Activated CD4-positive, alpha-beta T cell treated with anti-CD3 and anti-CD28 coated beads, Interleukin-2, amount 50 U/mL, for 4 hours (primary cell): ENCODE results near the gene GRWD1.

ENCODE experiments used
- DNase-seq, 2 experiments: peaks; one replicate each; pipeline ENCODE4 v3.0.0-alpha.2; 2020

The GRWD1 gene

DNA sequence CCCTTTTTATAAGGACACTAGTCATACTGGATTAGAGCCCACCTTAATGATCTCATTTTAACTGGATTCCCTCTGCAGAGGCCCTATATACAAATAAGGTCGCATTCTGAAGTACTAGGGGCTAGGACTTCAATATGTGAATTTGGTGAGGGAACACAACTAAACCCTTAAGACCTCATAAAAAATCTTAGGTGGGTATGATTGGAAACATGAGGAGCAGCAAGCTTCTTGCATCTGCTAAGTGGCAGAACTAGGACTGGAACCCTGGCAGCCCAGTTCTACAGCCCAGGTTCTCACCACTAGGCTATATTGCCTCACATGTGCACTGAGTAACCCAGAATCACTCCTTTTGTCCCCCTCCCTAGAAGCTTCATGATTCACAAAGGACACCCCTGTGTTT, 17.1 kb upstream of the GRWD1 start:
- no peak for DNase-seq

DNA sequence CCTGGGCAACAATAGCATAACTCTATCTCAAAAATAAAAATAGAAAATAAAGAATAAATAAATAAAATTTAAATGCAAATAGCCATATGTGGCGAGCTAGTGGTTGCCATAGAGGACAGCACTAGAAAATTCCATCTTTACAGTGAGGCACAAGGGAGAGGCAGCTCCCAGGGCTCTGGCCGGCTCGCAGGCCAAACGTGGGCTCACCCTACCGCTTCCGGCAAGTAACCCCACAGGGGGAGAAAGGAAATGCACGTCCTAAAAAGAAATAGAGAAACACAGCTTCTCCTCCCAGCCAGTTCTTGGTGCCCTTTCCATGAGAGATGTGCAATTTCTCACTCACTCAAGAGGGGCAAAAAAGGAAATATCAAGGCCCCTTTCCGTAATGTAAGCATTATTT, 12.4 kb upstream of the GRWD1 start:
- no peak for DNase-seq

DNA sequence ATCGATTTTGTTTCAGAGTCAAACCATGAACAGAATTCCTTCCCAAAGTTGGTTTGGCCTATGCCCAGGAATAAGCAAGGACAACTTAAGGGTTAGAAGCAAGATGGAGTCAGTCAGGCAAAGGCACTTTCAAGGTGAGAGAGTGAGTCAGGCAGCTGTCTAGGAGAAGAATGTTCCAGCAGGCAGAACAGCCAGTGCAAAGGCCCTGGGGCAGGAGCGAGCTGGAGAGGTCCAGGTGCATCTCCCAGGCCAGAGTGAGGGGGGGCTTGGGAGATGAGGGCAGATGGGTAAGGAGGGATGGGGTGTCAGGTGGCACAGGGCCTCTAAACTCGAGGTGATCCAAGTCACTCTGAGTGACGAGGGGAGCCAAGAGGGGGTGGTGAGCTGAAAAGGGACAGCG, 9.2 kb upstream of the GRWD1 start:
- no peak for DNase-seq

DNA sequence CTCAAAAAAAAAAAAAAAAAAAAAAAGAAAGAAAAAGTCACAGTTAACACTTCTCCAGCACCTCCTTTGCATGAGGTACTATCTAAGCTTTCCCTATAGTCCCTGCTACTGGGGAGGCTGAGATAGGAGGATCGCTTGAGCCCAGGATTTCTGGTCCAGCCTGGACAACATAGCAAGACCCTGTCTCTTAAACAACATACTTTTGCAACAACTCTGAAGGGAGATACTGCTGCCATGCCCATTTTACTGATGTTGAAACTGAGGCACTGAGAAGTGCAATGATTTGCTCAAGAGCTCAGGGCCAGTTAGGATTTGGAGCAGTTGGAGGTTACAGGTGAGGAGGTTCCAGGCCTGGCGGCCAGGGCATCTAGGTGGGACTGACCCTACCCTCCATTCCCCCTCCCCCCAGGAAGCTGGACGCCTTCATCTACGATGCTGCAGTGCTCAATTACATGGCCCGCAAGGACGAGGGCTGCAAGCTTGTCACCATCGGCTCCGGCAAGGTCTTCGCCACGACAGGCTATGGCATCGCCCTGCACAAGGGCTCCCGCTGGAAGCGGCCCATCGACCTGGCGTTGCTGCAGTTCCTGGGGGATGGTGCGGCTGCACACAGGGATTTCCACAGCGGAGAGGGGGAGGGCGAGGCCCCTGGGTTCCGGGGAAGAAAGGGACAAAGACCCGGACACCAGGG, 4.3 kb upstream of the GRWD1 start:
- DNase-seq = no peak

DNA sequence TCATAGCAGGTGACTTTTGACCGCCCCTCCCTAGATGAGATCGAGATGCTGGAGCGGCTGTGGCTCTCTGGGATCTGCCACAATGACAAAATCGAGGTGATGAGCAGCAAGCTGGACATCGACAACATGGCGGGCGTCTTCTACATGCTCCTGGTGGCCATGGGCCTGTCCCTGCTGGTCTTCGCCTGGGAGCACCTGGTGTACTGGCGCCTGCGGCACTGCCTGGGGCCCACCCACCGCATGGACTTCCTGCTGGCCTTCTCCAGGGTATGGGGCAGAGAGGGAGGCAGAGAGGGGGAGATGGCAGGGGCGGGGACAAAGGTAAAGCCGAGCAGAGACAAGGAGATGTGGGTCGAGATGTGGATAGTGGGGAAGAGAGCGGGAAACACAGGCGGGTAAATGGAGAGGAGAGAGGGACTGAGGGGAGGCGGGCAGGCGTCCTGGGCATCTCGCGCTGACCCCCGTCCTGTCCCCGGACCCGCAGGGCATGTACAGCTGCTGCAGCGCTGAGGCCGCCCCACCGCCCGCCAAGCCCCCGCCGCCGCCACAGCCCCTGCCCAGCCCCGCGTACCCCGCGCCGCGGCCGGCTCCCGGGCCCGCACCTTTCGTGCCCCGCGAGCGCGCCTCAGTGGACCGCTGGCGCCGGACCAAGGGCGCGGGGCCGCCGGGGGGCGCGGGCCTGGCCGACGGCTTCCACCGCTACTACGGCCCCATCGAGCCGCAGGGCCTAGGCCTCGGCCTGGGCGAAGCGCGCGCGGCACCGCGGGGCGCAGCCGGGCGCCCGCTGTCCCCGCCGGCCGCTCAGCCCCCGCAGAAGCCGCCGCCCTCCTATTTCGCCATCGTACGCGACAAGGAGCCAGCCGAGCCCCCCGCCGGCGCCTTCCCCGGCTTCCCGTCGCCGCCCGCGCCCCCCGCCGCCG, 3.4 kb upstream of the GRWD1 start:
- no peak for DNase-seq

DNA sequence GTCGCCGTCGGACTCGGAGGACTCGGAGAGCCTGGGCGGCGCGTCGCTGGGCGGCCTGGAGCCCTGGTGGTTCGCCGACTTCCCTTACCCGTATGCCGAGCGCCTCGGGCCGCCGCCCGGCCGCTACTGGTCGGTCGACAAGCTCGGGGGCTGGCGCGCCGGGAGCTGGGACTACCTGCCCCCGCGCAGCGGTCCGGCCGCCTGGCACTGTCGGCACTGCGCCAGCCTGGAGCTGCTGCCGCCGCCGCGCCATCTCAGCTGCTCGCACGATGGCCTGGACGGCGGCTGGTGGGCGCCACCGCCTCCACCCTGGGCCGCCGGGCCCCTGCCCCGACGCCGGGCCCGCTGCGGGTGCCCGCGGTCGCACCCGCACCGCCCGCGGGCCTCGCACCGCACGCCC, 2.5 kb upstream of the GRWD1 start:
- DNase-seq = no peak

DNA sequence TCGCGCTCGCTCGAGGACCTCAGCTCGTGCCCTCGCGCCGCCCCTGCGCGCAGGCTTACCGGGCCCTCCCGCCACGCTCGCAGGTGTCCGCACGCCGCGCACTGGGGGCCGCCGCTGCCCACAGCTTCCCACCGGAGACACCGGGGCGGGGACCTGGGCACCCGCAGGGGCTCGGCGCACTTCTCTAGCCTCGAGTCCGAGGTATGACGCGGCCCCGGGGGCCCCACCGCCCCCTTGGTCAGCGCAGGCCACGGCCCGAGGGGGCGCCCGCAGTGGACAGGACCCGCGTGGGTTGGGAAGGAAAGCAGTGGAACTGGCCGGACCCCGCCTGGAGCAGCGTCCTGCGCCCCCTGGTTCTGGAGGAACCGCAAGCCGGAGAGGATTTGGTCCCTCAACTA, 2.1 kb upstream of the GRWD1 start:
- DNase-seq = no peak

DNA sequence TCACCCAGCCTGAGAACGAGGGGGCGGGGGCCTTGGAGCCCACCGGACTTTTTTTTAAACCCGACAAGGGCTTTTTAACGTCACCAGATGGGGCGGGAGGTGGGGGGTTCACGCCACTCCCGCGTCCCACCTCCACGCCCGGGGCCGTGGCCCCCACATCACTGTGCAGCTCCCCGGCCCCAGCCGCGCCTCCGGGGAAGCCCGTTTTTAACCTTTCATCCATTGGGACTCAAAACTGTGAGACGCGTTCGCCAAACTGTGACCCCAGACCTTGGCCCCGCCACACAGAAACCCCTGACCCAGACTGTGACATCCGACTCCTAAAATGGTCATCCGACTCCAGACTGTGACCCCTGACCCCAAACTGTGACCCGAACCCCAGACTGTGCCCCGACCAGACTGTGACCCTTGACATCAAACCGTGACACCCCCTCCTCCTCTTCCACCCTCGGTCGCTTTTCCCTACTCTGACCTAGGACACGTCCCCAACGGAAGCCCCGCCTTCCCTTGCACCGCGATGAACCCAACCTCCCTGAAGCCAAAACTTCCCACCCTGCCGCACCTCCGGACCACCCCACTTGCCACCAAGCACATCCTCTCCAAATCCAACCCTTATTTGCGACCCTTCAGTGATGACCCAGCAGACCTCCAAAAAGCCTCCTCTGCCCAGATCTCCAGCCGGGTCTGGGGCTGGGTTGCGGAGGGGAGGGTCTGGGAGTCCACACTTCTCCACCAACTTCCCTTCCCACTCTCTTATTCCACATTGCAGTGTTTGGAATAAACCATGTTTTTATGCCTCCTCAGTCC, 1.5 kb upstream of the GRWD1 start:
- DNase-seq = no peak

DNA sequence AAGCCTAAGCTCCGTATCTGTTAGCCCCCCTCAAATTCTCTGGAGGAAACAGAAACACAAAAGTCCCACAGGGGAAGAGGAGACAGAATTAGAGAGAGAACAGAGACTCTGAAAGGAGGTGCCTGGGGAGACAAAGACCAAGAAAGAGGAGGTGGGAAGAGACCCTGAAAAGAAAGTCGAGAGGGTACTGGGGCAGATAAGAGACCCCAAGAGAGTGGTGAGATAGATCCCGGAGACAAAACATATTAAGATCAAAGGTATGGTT, 915 bp upstream of the GRWD1 start:
- DNase-seq = no peak

DNA sequence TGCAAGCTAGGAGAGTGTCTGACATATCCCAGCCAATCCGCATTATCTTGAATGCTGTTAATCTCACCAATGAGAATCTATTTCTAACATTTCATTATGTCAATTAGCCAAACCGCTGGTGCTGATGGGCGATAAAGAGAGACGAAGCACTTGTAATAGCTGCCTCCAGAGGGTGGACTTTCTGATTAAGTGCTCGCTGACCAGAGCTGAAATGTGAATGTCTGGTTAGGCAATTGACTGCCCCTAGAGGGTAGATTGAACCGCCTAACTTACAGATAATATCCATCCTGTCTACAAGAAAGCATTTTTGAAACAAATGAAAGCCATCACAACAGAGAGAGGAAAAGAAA, 552 bp upstream of the GRWD1 start:
- no peak for DNase-seq

DNA sequence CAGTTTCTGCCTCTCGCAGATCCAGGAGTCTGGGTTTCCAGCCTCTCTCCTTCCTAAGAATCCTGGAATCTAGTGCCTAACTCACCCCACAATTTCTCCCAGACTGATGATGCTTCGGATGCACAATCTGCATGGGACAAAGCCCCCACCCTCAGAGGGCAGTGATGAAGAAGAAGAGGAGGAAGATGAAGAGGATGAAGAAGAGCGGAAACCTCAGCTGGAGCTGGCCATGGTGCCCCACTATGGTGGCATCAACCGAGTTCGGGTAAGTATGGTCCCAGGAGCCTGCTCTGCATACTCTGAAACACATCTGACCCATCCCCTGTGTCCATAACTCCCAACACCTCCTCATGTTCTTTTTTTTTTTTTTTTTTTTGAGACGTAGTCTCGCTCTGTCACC, 796 bp downstream of the GRWD1 start:
- no peak for DNase-seq

DNA sequence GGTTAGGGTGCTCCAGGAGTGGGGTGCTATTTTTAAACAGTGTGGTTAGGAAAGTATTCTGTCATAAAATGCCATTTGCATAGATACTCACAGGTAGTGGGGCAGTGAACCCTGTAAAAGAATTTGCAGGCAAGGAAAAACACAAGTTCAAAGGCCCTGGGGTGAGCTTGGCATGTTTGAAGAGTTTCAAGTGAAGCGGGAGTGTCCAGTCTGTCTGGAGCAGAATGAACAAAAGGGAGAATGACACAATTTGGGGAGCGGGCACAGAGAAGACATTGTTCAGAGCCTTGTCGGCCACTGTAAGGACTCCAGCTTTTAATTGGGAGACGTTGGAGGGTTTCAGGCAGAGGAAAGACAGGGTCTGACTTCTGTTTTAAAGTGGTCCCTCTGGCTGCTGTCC, 2.8 kb downstream of the GRWD1 start:
- no peak for DNase-seq

DNA sequence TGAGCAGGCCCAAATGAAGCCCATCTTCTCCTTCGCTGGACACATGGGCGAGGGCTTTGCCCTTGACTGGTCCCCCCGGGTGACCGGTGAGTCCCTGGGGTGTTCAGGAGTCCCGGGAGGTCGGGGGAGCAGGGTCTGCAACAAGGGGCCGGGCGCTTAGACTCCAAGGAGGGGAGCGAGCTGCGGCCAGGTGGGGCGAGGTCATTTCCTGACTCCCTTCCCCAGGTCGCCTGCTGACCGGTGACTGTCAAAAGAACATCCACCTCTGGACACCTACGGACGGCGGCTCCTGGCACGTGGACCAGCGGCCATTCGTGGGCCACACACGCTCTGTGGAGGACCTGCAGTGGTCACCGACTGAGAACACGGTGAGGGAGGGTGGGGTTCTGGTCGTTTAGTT, 4.7 kb downstream of the GRWD1 start:
- no peak for DNase-seq

DNA sequence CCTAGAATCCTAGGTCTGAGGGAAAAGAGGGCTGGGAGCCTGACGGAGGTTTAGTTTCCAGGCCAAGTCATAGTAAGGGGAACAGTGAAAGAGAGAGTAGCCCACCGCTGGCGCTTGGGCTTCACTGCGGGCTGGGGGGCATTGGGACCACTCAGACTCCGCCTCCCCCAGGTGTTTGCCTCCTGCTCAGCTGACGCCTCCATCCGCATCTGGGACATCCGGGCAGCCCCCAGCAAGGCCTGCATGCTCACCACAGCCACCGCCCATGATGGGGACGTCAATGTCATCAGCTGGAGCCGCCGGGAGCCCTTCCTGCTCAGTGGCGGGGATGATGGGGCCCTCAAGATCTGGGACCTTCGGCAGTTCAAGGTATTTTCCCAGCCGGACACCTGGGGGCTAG, 5.1 kb downstream of the GRWD1 start:
- no peak for DNase-seq

DNA sequence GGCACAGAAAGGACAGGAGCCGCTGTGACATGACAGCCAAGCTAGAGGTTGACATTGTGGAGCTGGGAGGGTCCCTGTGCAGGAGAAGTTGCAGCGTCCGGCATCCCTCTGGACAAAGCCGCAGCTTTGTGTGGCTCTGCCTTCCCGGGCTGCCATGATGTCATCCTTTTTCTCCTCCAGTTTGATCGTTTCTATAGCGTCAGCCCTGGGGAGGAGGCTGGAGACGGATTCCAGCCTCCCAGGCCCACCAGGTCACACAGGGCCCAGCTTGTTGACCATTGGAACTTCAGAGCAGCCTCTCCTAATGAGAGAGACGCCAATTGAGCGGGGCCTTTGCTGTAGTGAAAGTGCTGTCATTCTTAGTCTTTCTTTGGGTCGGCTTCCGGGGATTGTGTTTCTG, 5.8 kb downstream of the GRWD1 start:
- no peak for DNase-seq

DNA sequence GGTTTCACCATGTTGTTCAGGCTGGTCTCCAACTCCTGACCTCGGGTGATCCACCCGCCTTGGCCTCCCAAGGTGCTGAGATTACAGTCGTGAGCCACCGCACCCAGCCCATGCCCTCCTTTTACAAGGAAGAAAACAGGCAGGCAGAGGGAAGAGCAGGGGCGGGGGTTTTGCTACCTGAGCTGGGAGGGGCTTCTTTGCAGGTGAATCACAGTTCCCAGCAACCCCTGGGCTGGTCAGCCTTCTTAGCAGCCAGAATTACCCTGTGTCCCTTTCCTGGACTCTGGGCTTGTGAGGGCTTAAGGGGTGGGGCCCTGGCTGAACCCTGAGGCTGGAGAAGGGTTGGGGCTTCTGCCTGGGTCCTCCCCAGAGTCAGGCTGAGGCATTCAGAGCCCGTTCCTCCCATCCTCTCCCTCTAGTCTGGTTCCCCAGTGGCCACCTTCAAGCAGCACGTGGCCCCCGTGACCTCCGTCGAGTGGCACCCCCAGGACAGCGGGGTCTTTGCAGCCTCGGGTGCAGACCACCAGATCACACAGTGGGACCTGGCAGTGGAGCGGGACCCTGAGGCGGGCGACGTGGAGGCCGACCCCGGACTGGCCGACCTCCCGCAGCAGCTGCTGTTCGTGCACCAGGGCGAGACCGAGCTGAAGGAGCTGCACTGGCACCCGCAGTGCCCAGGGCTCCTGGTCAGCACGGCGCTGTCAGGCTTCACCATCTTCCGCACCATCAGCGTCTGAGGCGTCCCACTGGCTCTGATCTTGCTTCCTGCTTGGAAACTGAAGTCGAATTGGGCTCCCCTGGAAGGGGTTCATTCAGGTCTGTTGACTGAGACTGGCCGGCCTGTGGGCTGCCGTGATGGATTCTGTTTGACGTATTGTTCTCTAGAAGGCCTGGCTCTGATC, 6.8 kb downstream of the GRWD1 start:
- DNase-seq = no peak

DNA sequence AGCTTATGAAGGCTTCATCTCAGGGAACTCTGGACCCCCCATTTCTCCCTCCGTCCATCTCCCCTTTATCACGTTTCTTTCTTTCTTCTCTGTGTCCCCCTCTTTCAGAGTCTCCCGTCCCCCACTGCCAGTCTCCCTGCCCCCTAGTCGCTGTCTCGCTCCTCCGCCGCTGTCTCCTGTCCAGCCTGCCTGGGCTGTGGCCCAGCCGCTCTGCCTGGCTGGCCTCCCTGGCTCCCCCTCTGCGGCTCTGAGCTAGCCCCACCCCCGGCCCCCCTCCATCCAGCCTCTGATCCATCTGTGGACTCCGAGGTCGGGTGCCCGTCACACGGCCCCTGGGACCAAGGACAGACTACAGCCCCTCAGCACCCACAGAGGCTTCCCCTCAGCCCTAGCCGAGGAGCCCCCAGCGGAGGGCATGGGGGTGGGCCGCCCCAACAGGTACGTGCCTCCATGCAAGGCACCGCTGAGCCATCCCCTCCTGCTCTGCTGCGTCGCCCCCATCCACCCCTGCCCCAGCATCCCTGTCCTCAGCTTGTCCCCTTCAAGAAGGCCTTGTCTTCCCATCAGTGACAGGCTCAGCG, 8.5 kb downstream of the GRWD1 start:
- no peak for DNase-seq

DNA sequence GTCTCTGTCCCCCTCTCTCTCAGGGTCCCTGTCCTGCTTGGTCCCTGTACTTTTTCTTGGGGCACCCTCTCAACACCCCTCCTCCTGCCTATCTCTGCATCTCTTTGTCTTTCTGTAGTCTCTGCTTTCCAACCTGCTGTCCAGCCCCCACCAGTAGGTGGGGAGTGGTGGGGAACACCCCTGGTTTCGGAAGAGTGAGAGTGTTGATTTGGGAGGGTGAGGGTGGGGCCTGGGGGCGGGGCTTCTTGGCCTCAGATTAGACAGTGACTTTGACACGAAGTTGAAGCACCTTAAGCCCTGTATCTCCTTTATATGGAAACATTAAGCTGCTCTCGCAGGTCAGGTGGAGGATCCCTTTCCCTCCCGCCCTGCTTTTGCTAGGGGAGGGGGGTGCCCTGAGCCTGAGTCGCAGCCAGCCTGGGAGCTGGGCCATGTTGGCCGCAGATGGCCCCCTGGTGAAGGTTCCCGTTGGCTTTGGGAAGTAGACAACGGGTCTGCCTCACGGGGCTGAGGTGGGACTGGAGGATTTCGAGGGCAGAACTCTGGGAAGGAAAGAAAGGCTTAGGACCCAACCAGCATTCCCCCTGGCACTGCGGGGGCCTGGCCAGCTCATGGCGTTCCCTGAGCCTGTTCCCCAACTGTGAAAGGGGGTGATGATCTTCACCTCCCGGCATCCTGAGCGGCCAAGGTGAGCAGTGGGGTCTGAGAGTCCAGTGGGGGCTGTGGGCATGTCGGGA, 9.6 kb downstream of the GRWD1 start, which contains the start of gene KCNJ14:
Gene KCNJ14 (plus strand): TSS at position 404 of the 737 bp plus-strand sequence. CDS start 6,151 bp downstream, outside the sequence.
- DNase-seq = no peak

DNA sequence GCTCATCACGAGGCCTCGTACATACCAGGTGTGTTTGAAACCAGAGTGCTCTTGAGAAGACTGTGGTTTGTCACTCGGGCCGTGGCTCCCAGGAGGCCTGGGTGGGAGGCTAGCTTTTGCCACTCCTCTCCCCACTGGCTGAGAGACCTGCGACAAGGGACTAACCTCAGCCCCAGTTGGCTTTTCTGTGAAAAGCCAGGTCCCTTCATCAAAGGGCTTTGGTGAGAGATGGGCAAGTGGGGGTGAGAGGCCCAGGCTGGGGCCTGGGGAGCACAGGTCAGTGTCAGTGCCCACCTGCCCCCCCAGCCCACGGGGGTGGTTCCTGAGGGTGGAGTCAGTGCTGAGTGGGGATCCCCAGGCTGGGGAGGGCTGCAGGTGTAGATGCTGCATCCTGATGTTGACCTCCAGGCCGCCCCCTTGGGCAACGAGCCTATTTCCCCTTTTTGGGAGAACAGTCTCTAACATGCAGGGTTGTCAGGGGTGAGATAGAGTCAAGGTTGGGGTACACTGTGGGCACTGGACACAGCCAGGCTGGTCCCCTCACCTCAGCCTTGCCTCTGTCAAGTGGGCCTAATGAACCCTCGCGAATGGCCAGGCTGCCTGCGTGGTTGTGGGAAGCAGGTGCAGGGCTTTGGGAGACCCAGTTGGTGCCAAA, 10.3 kb downstream of the GRWD1 start:
- no peak for DNase-seq

DNA sequence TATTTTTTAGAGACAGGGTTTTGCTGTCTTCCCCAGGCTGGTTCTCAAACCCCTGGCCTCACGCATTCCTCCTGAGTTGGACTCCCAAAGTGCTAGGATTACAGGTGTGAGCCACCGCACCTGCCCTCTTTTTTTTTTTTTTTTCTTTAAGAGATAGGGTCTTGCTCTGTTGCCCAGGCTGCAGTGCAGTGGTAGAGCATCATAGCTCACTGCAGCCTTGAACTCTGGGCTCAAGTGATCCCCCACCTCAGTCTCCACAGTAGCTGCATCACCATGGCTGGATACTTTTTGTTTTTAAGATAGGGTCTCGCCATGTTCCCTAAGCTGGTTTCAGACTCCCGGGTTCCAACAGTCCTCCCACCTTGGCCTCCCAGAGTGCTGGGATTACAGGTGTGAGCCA, 11.1 kb downstream of the GRWD1 start:
- no peak for DNase-seq

DNA sequence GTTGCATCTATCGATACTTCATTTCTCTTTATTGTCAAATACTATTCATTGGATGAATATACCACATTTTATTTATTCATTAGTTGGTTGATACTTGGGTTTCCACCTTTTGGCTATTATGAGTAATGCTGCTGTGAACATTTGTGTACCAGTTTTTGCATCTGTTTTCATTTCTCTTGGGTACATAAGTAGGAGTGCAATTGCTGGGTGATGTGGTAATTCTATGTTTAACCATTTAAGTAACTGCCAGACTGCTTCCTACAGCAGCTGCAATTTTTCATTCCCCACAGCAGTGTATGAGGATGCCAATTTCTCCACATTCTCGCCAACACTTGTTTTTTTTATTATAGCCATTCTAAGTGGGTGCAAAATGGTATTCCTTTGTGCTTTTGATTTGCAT, 12.2 kb downstream of the GRWD1 start:
- DNase-seq = no peak
